SK-N-SH (cell line): Measurements from ENCODE around the gene AGBL5. TPM values are rescaled to one million over a fixed set of nuclear protein-coding genes. Genes with fewer than 3 reads are reported as not detected.

Experiments
- CTCF ChIA-PET: fragments of 300-600, 350-600 bp; formaldehyde crosslinking; extraction: SDS; loops from one replicate; lab custom pipeline; 2021; lab: Yijun Ruan, JAX
- POLR2A ChIA-PET: fragments of 350-600 bp; sonication (Branson Sonifier 250); formaldehyde crosslinking; extraction: SDS; loops from one replicate; lab custom pipeline; 2020; ENCODE audit warnings: antibody characterized with exemption, inconsistent platforms; lab: Yijun Ruan, JAX
- DNase-seq: peaks from one replicate; pipeline ENCODE4 v3.0.0; 2012
- H2AFZ ChIP-seq: fragments of 200-600 bp; sonication (generic); 2 replicates; pipeline ENCODE4 v1.8.1; 2016; ENCODE audit warnings: antibody characterized with exemption, mild to moderate bottlenecking, low read depth
- H3F3A ChIP-seq: fragments of 200-600 bp; sonication (generic); replicated peaks from 2 replicates; pipeline ENCODE3; 2016; ENCODE audit warnings: antibody characterized with exemption, mild to moderate bottlenecking; ENCODE audit not compliant: insufficient read depth
- H3K27ac ChIP-seq, 2 experiments: fragments of 200-500 bp in 1 of 2; fragments of 200-600 bp in 1 of 2; sonication (Bioruptor generic) in 1 of 2; sonication (generic), shearing (Covaris generic) in 1 of 2; 2 replicates each; pipeline versions ENCODE4 v1.5.1 to v1.6.1; 2014 to 2016; ENCODE audit warnings: low read depth in 2 of 2, inconsistent platforms in 1 of 2, low read length in 1 of 2, mild to moderate bottlenecking in 1 of 2, mixed read lengths in 1 of 2
- H3K27me3 ChIP-seq: fragments of 200-600 bp; sonication (generic), shearing (Covaris generic); 2 replicates; pipeline ENCODE4 v1.6.1; 2016; ENCODE audit warnings: mixed run types; ENCODE audit not compliant: insufficient read depth
- H3K36me3 ChIP-seq, 2 experiments: fragments of 200-500 bp in 1 of 2; fragments of 200-600 bp in 1 of 2; sonication (Bioruptor generic) in 1 of 2; sonication (generic) in 1 of 2; replicated peaks in 1 of 2; 2 replicates each; pipeline versions ENCODE3 to v1.5.1; 2014 to 2016; ENCODE audit warnings: low read length in 1 of 2, mild to moderate bottlenecking in 1 of 2; ENCODE audit not compliant: insufficient read depth in 2 of 2, control insufficient read depth in 1 of 2
- H3K4me1 ChIP-seq, 2 experiments: fragments of 200-500 bp in 1 of 2; fragments of 200-600 bp in 1 of 2; sonication (Bioruptor generic) in 1 of 2; sonication (generic), shearing (Covaris generic) in 1 of 2; 2 replicates each; pipeline versions ENCODE4 v1.5.1 to v1.6.1; 2014 to 2016; ENCODE audit warnings: low read depth in 1 of 2, low read length in 1 of 2, mixed run types in 1 of 2; ENCODE audit not compliant: insufficient read depth in 2 of 2, control insufficient read depth in 1 of 2
- H3K4me2 ChIP-seq: fragments of 200-600 bp; sonication (generic), shearing (Covaris generic); 2 replicates; pipeline ENCODE4 v1.6.1; 2017; ENCODE audit warnings: mixed run types
- H3K4me3 ChIP-seq, 2 experiments: fragments of 200-500 bp in 1 of 2; fragments of 200-600 bp in 1 of 2; sonication (Bioruptor generic) in 1 of 2; sonication (generic), shearing (Covaris generic) in 1 of 2; 2 replicates each; pipeline versions ENCODE4 v1.5.1 to v1.8.1; 2014 to 2016; ENCODE audit warnings: low read depth in 2 of 2, inconsistent platforms in 1 of 2, low read length in 1 of 2, mild to moderate bottlenecking in 1 of 2, mixed read lengths in 1 of 2, moderate library complexity in 1 of 2
- H3K79me2 ChIP-seq: fragments of 200-600 bp; sonication (generic); 2 replicates; pipeline ENCODE4 v1.8.1; 2017; ENCODE audit warnings: mild to moderate bottlenecking; ENCODE audit not compliant: insufficient read depth
- H3K9ac ChIP-seq: fragments of 200-600 bp; sonication (generic); 2 replicates; pipeline ENCODE4 v1.6.1; 2017; ENCODE audit warnings: mixed run types
- H3K9me2 ChIP-seq: fragments of 200-600 bp; sonication (generic); 2 replicates; pipeline ENCODE4 v1.6.1; 2017; ENCODE audit warnings: mixed run types
- H3K9me3 ChIP-seq: fragments of 200-600 bp; sonication (generic); 2 replicates; pipeline ENCODE4 v1.6.1; 2017; ENCODE audit warnings: mixed run types, mild to moderate bottlenecking, moderate library complexity
- H4K20me1 ChIP-seq: fragments of 200-600 bp; sonication (generic); 2 replicates; pipeline ENCODE4 v1.6.1; 2017; ENCODE audit warnings: mild to moderate bottlenecking, mixed run types; ENCODE audit not compliant: insufficient read depth
- CHD2 ChIP-seq: fragments of 150-350 bp; IDR thresholded peaks from 2 replicates; pipeline ENCODE4 v1.6.1; 2018; ENCODE audit warnings: low read length; ENCODE audit not compliant: partially characterized antibody
- CTCF ChIP-seq: fragments of 200-600 bp; sonication (generic); IDR thresholded peaks from 2 replicates; pipeline ENCODE4 v1.6.1; 2017; ENCODE audit warnings: antibody characterized with exemption, mild to moderate bottlenecking, moderate library complexity
- ELF1 ChIP-seq: IDR thresholded peaks from 2 replicates; pipeline ENCODE4 v1.4.0; 2012
- EP300 ChIP-seq, 2 experiments: IDR thresholded peaks; 2 replicates each; pipeline versions ENCODE4 v1.4.0 to v1.6.1; 2012; ENCODE audit warnings: borderline replicate concordance in 1 of 2, low read depth in 1 of 2, low read length in 1 of 2
- FOSL2 ChIP-seq: IDR thresholded peaks from 2 replicates; pipeline ENCODE4 v1.4.0; 2012; ENCODE audit warnings: low read depth, mild to moderate bottlenecking, moderate library complexity, borderline replicate concordance
- FOXJ3 ChIP-seq: sonication (generic); formaldehyde crosslinking; IDR thresholded peaks from 2 replicates; pipeline ENCODE4 v1.5.1; 2020; ENCODE audit warnings: mild to moderate bottlenecking, missing genetic modification reagents
- FOXM1 ChIP-seq: IDR thresholded peaks from 2 replicates; pipeline ENCODE4 v1.4.0; 2012; ENCODE audit warnings: low read depth, mild to moderate bottlenecking
- GABPA ChIP-seq: IDR thresholded peaks from 2 replicates; pipeline ENCODE4 v1.4.0; 2012; ENCODE audit warnings: low read depth, mild to moderate bottlenecking
- IRF3 ChIP-seq: fragments of 150-350 bp; IDR thresholded peaks from 2 replicates; pipeline ENCODE4 v1.6.1; 2016; ENCODE audit warnings: mild to moderate bottlenecking, low read depth, low read length
- PBX3 ChIP-seq: IDR thresholded peaks from 2 replicates; pipeline ENCODE4; 2012
- RAD21 ChIP-seq: IDR thresholded peaks from 2 replicates; pipeline ENCODE4 v1.6.1; 2012; ENCODE audit warnings: mild to moderate bottlenecking, low read length
- REST ChIP-seq: IDR thresholded peaks from 2 replicates; pipeline ENCODE4 v1.6.1; 2012; ENCODE audit warnings: mild to moderate bottlenecking, low read depth, low read length, moderate library complexity
- RFX5 ChIP-seq: IDR thresholded peaks from 2 replicates; pipeline ENCODE4 v1.6.1; 2012; ENCODE audit warnings: mild to moderate bottlenecking, improper control_type of control experiment, low read length
- SMC3 ChIP-seq: IDR thresholded peaks from 2 replicates; pipeline ENCODE4 v1.6.1; 2012; ENCODE audit warnings: low read depth, low read length, improper control_type of control experiment
- TCF12 ChIP-seq: IDR thresholded peaks from 2 replicates; pipeline ENCODE4 v1.4.0; 2012
- TEAD4 ChIP-seq: IDR thresholded peaks from 2 replicates; pipeline ENCODE4 v1.4.0; 2012; ENCODE audit warnings: mild to moderate bottlenecking, borderline replicate concordance; ENCODE audit not compliant: insufficient read depth
- YY1 ChIP-seq: IDR thresholded peaks from 2 replicates; pipeline ENCODE4 v1.4.0; 2012; ENCODE audit warnings: low read depth, mild to moderate bottlenecking
- ZBTB33 ChIP-seq: IDR thresholded peaks from 2 replicates; pipeline ENCODE4 v1.4.0; 2012; ENCODE audit warnings: low read depth, borderline replicate concordance
- WGBS: methylation state at CpG from one replicate; pipeline ENCODE4 v1.1.6; 2017; ENCODE audit warnings: low lambda C conversion rate; 5-methylcytosine and 5-hydroxymethylcytosine counted together
- polyA plus RNA-seq, 3 experiments: library from polyadenylated mRNA; depleted of rRNA; stranded (reverse); fragments of >200 nt; gene quantifications; 2 replicates each; pipeline ENCODE4 v1.2.3, GENCODE V29; 2012

The AGBL5 gene
- polyA plus RNA-seq, 1 of the 3 experiments (the other 2 are of a cell fraction), result 45.5 TPM

- Histone ChIP-seq H3K9me2 (no peaks in the 10 kb centered on the region), H3F3A (no peaks in the 10 kb centered on the region), H3K79me2 (no peaks in the 10 kb centered on the region; the same call in 1 of the 2 replicates), H2AFZ (no peak overlapping the region), H3K4me1 (peaks cover 0 to 8% of the 10 kb centered on the region in 2 experiments; a peak in 1 of 4 replicates), H3K9ac (no peak overlapping the region), H3K4me3 (no peak overlapping the region), H4K20me1 (no peaks in the 10 kb centered on the region), H3K27ac (no peak overlapping the region), H3K9me3 (no peaks in the 10 kb centered on the region), H3K36me3 (peaks cover 0 to 48% of the 10 kb centered on the region in 2 experiments), H3K4me2 (no peak overlapping the region), H3K27me3 (no peaks in the 10 kb centered on the region)
- TF ChIP-seq RAD21, result peak; percentile 25; the same call in 1 of the 2 replicates
- no peak for TF ChIP-seq TEAD4
- DNase-seq, result peak; percentile 59
- 96% methylated on average over 12 of the region's 12 CpGs for WGBS
- POLR2A ChIA-PET, result no interaction called here
- CTCF ChIA-PET, result interaction anchor here (1.0 to 33.3 kb wide), 8 partner anchors 8 to 179 kb away, joined by 3 to 1017 read pairs (median 7); partner anchors contain the start of gene MAPRE3
Measured at GRCh38 chr2:27024812-27025211, 26.7 kb upstream of the AGBL5 start.

- Histone ChIP-seq H3K27me3 (no peaks in the 10 kb centered on the region), H3K79me2 (no peaks in the 10 kb centered on the region; the same call in 1 of the 2 replicates), H3K27ac (no peak overlapping the region), H3F3A (no peaks in the 10 kb centered on the region), H2AFZ (no peak overlapping the region), H4K20me1 (no peaks in the 10 kb centered on the region), H3K9me3 (no peaks in the 10 kb centered on the region), H3K4me3 (no peak overlapping the region), H3K9me2 (no peaks in the 10 kb centered on the region), H3K36me3 (peaks cover 0 to 49% of the 10 kb centered on the region in 2 experiments), H3K4me2 (no peak overlapping the region), H3K4me1 (peaks cover 0 to 4% of the 10 kb centered on the region in 2 experiments; a peak in 1 of 4 replicates), H3K9ac (no peak overlapping the region)
- DNase-seq, result no peak
- WGBS, result 91% methylated on average over 12 of the region's 13 CpGs
- POLR2A ChIA-PET, result no interaction called here
- CTCF ChIA-PET, result interaction anchor here (1.0 to 33.3 kb wide), 9 partner anchors 8 to 179 kb away, joined by 3 to 1017 read pairs (median 5); partner anchors contain the start of gene MAPRE3
- TF ChIP-seq ZBTB33 (no peak), FOXJ3 (CRISPR knock-in tag) (no peak), ELF1 (no peak), PBX3 (no peak), CHD2 (no peak), FOSL2 (no peak), TCF12 (no peak), RFX5 (no peak), RAD21 (no peak), YY1 (no peak), IRF3 (no peak), FOXM1 (no peak), CTCF (no peak), GABPA (no peak), SMC3 (no peak), REST (no peak), EP300 (IDR thresholded peaks at IDR 0.05; ENCODE audit: borderline replicate concordance in 1 of 2, low read depth in 1 of 2, low read length in 1 of 2) (no peak)
Measured at GRCh38 chr2:27025281-27025800, 26.1 kb upstream of the AGBL5 start.
